OCI-LY3 (cell line): ENCODE data around the gene SH2D4B.

Source experiments
- H2AFZ ChIP-seq: fragments of 200-600, 300-600 bp; shearing (Covaris generic); 2 replicates; pipeline ENCODE4 v1.6.0; 2014; ENCODE audit warnings: antibody characterized with exemption, low read depth, low read length
- H3K27ac ChIP-seq: fragments of 200-600, 300-600 bp; sonication (generic); 2 replicates; pipeline ENCODE4 v1.5.1; 2014; ENCODE audit warnings: mild to moderate bottlenecking, low read length, moderate library complexity, mixed read lengths
- H3K27me3 ChIP-seq: fragments of 200-600, 300-600 bp; sonication (generic); 2 replicates; pipeline ENCODE4 v1.6.1; 2014; ENCODE audit warnings: low read depth, low read length, mixed read lengths
- H3K36me3 ChIP-seq: fragments of 200-600, 300-600 bp; sonication (generic); replicated peaks from 2 replicates; pipeline ENCODE3; 2014; ENCODE audit warnings: low read depth, low read length, mixed read lengths
- H3K4me1 ChIP-seq: fragments of 300-600, 200-600 bp; sonication (generic); 2 replicates; pipeline ENCODE4 v1.6.1; 2014; ENCODE audit warnings: low read length, mixed read lengths
- H3K4me2 ChIP-seq: fragments of 200-600, 300-600 bp; sonication (generic); 2 replicates; pipeline ENCODE4 v1.6.1; 2014; ENCODE audit warnings: low read length, mixed read lengths
- H3K4me3 ChIP-seq: fragments of 300-600, 200-600 bp; sonication (generic); 2 replicates; pipeline ENCODE4 v1.5.1; 2014; ENCODE audit warnings: antibody characterized with exemption, mild to moderate bottlenecking, low read length, moderate library complexity
- H3K79me2 ChIP-seq: fragments of 300-600, 200-600 bp; shearing (Covaris generic); 2 replicates; pipeline ENCODE4 v1.6.1; 2014; ENCODE audit warnings: mild to moderate bottlenecking, low read length, mixed read lengths
- H3K9ac ChIP-seq: fragments of 300-600, 200-600 bp; shearing (Covaris generic); 2 replicates; pipeline ENCODE4 v1.6.0; 2014; ENCODE audit warnings: mild to moderate bottlenecking, low read length, moderate library complexity
- H3K9me3 ChIP-seq: fragments of 200-600, 300-600 bp; shearing (Covaris generic); 2 replicates; pipeline ENCODE4 v1.6.1; 2014; ENCODE audit warnings: low read length, mixed read lengths; ENCODE audit not compliant: insufficient read depth
- H4K20me1 ChIP-seq: fragments of 200-600, 300-600 bp; sonication (generic); 2 replicates; pipeline ENCODE4 v1.6.1; 2016; ENCODE audit warnings: low read length, mixed read lengths; ENCODE audit not compliant: insufficient read depth
- EZH2phosphoT487 ChIP-seq: fragments of 200-600 bp; shearing (Covaris generic); IDR thresholded peaks from 2 replicates; pipeline ENCODE4 v1.6.1; 2018; ENCODE audit warnings: antibody characterized with exemption, mixed run types, low read depth
- TF ChIP-seq, protein P1 (sequence below): fragments of 200-600, 300-600 bp; sonication (generic); IDR thresholded peaks from 2 replicates; pipeline ENCODE4 v1.5.1; 2014; ENCODE audit warnings: antibody characterized with exemption, low read length, low read depth

Gene SH2D4B

DNA sequence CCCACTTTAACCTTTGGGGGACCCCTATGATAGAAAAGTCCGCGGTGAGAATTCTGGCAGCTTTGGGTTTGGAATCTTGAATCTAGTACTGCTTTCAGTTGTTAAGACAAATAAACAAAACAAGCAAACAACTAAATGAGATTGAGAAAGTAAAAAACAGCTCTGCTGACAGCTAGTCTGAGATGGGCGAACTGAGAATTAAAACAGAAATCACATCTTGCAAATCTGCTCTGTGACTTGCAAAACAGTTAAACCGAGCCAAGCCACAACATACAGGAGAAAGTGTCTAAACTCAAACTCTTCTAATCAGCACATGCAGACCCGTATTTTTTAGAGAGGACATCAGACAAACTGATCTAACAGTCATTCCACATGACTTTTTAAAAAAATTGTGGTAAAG is 110.4 kb downstream of the SH2D4B start:
- Histone ChIP-seq H4K20me1 (no peaks in the 10 kb centered on the region), H3K79me2 (no peaks in the 10 kb centered on the region), H3K4me3 (no peak overlapping the region), H3K4me2 (no peak overlapping the region), H3K36me3 (no peaks in the 10 kb centered on the region), H3K9ac (no peak overlapping the region), H3K9me3 (no peaks in the 10 kb centered on the region), H3K27me3 (no peaks in the 10 kb centered on the region), H2AFZ (no peak overlapping the region), H3K27ac (no peak overlapping the region), H3K4me1 (no peaks in the 10 kb centered on the region)
- TF ChIP-seq, protein P1, sequence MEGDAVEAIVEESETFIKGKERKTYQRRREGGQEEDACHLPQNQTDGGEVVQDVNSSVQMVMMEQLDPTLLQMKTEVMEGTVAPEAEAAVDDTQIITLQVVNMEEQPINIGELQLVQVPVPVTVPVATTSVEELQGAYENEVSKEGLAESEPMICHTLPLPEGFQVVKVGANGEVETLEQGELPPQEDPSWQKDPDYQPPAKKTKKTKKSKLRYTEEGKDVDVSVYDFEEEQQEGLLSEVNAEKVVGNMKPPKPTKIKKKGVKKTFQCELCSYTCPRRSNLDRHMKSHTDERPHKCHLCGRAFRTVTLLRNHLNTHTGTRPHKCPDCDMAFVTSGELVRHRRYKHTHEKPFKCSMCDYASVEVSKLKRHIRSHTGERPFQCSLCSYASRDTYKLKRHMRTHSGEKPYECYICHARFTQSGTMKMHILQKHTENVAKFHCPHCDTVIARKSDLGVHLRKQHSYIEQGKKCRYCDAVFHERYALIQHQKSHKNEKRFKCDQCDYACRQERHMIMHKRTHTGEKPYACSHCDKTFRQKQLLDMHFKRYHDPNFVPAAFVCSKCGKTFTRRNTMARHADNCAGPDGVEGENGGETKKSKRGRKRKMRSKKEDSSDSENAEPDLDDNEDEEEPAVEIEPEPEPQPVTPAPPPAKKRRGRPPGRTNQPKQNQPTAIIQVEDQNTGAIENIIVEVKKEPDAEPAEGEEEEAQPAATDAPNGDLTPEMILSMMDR = no peak
- no peak for TF ChIP-seq EZH2phosphoT487

DNA sequence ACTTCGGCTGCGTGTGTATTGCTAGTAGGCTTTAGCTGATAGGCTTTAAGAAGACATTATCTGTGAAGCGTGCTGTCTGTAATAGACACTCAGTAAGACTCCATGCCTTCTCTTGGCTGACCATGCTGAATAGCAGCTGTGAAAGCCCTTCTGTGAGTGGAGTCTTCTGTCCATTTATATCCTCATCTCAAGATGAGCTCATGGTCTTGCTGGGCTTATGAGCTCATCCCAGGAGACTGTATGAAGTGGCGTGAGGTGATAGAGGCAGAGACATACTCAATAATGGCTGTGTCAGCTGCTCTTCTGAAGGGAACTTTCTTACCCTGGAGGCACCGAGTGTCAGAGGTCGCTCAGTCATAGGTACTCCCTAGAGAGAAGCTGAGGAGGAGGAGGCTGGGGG is 111.5 kb downstream of the SH2D4B start:
- no peaks in the 10 kb centered on the region for H3K79me2 ChIP-seq
- H2AFZ ChIP-seq = no peak overlapping the region
- H3K9ac ChIP-seq = no peak overlapping the region
- H3K9me3 ChIP-seq = no peaks in the 10 kb centered on the region
- no peaks in the 10 kb centered on the region for H3K27me3 ChIP-seq
- H3K36me3 ChIP-seq = no peaks in the 10 kb centered on the region
- TF ChIP-seq, protein P1 = no peak
- no peak for TF ChIP-seq EZH2phosphoT487
- no peak overlapping the region for H3K4me3 ChIP-seq
- no peak overlapping the region for H3K4me2 ChIP-seq
- no peaks in the 10 kb centered on the region for H4K20me1 ChIP-seq
- H3K27ac ChIP-seq = no peak overlapping the region
- no peaks in the 10 kb centered on the region for H3K4me1 ChIP-seq

DNA sequence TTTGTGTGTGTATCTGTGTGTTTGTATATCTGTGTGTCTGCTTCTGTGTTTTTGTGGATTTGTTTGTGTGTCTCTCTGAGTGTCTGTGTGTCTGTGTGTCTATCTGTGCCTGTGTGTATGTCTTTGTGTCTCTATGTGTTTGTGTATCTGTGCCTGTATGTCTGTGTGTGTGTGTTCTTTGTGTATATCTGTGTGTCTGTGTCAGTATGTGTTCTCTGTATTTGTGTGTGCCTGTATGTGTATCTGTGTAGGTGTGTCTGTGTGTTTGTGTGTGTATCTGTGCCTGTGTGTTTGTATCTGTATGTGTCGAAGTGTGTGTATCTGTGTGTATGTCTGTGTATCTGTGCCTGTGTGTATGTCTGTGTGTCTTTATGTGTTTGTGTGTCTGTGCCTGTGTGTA is 118.2 kb downstream of the SH2D4B start:
- no peaks in the 10 kb centered on the region for H3K36me3 ChIP-seq
- no peaks in the 10 kb centered on the region for H4K20me1 ChIP-seq
- no peak overlapping the region for H3K27ac ChIP-seq
- TF ChIP-seq EZH2phosphoT487 = no peak
- TF ChIP-seq, protein P1 = no peak
- H3K4me2 ChIP-seq = no peak overlapping the region
- no peak overlapping the region for H3K4me3 ChIP-seq
- H3K9me3 ChIP-seq = no peaks in the 10 kb centered on the region
- H3K4me1 ChIP-seq = no peaks in the 10 kb centered on the region
- H2AFZ ChIP-seq = no peak overlapping the region
- no peaks in the 10 kb centered on the region for H3K27me3 ChIP-seq
- H3K9ac ChIP-seq = no peak overlapping the region
- no peaks in the 10 kb centered on the region for H3K79me2 ChIP-seq

DNA sequence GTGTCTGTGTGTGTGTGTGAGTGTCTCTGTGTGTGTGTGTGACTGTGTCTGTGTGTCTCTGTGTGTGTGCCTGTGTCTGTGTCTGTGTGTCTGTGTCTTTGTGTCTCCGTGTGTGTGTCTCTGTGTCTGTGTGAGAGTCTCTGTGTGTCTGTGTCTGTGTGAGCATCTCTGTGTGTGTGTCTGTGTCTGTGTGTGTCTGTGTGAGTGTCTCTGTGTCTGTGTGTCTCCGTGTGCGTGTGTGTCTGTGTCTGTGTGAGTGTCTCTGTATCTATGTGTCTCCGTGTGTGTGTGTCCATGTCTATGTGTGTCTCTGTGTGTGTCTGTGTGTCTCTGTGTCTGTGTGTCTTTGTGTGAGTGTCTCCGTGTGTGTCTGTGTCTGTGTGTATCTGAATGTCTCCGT is 120.4 kb downstream of the SH2D4B start:
- Histone ChIP-seq H4K20me1 (no peaks in the 10 kb centered on the region), H3K27me3 (no peaks in the 10 kb centered on the region), H3K27ac (no peak overlapping the region), H3K9ac (no peak overlapping the region), H3K9me3 (no peaks in the 10 kb centered on the region), H3K4me3 (no peak overlapping the region), H3K4me1 (peaks cover 4% of the 10 kb centered on the region; the same call in 1 of the 2 replicates), H2AFZ (no peak overlapping the region), H3K4me2 (no peak overlapping the region), H3K36me3 (no peaks in the 10 kb centered on the region), H3K79me2 (no peaks in the 10 kb centered on the region)
- TF ChIP-seq EZH2phosphoT487 = no peak
- TF ChIP-seq, protein P1 = no peak
